GM20000 (cell line): Measurements from ENCODE around the gene LRRTM3.

Experiments
- DNase-seq: peaks from one replicate; pipeline ENCODE4 v3.0.0; 2012; ENCODE audit warnings: low spot score
- TF ChIP-seq, protein P1 (sequence below): IDR thresholded peaks from 2 replicates; pipeline ENCODE4 v1.5.1; 2012; ENCODE audit warnings: mild to moderate bottlenecking, control low read depth; ENCODE audit errors: extremely low read depth, missing control alignments

LRRTM3 gene

GRCh38 chr10:66925896-66926715 lies at the start of gene LRRTM3:
Gene LRRTM3 (plus strand): TSS chr10:66926036.
- peak; percentile 68 for DNase-seq

GRCh38 chr10:66877361-66877760 lies 48.5 kb upstream of the LRRTM3 start:
- TF ChIP-seq, protein P1, sequence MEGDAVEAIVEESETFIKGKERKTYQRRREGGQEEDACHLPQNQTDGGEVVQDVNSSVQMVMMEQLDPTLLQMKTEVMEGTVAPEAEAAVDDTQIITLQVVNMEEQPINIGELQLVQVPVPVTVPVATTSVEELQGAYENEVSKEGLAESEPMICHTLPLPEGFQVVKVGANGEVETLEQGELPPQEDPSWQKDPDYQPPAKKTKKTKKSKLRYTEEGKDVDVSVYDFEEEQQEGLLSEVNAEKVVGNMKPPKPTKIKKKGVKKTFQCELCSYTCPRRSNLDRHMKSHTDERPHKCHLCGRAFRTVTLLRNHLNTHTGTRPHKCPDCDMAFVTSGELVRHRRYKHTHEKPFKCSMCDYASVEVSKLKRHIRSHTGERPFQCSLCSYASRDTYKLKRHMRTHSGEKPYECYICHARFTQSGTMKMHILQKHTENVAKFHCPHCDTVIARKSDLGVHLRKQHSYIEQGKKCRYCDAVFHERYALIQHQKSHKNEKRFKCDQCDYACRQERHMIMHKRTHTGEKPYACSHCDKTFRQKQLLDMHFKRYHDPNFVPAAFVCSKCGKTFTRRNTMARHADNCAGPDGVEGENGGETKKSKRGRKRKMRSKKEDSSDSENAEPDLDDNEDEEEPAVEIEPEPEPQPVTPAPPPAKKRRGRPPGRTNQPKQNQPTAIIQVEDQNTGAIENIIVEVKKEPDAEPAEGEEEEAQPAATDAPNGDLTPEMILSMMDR = no peak
- DNase-seq = no peak

More at GRCh38 chr10:66925896-66926715, at the start of gene LRRTM3:
- TF ChIP-seq, protein P1 = peak; percentile 23

DNA sequence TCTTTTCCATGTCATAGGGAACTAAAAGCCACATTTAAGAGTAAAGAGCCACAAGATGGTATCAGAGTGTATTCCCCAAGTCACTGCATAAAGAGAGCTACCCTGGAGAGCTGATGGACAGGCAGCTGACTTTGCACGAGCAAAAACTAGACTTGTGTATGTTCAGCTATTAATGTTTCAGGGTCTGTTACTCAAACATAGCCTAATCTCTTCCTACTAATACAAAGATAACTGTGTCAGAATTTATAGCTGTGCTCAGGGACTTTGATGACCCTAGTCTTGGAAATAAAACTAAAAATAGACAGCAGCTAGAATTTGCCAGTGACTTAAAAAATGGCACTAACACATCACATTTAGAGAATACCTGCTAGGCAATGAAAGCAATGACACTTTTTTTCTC lies 45.5 kb upstream of the LRRTM3 start:
- no peak for DNase-seq
- TF ChIP-seq, protein P1 = no peak

DNA sequence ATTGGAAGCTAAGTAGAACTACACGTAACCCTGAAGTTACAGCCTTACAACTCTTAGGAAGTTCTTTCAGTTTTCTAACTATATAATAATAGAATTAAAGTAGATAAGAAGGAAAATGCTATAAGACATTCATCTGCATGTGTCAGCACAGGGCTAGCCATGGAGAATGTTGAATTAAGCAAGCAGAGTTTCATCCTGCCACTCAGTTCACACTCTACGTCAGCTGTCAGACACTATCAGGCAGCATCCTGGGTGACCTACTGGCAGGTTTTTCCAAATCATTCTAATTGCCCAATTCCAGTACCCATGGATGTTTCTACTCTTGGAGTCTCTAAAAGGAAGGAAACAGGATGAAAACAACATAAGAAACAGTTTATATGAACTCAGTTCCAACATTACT lies 45.0 kb upstream of the LRRTM3 start:
- TF ChIP-seq, protein P1 = no peak
- DNase-seq = no peak

GRCh38 chr10:66881814-66882213 lies 44.0 kb upstream of the LRRTM3 start:
- no peak for DNase-seq
- TF ChIP-seq, protein P1 = no peak

DNA sequence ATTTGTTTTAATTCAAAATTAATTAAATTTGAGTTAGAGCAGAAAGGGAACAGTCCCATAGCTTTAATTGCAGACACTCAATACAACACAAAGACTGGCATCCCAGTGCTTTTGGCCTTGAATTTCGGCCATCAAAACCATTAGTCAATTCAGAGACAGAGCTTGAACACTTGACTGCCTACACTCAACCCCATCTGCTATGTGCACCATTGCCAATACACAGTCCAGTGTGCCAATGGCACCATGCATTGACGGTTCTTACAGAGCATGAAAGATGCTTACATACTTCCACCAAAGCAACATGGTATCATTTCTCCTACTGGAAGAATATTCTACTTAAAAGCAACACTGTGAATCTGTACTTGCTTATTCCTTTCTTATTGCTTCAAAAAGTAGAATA lies 43.6 kb upstream of the LRRTM3 start:
- TF ChIP-seq, protein P1 = no peak
- no peak for DNase-seq

DNA sequence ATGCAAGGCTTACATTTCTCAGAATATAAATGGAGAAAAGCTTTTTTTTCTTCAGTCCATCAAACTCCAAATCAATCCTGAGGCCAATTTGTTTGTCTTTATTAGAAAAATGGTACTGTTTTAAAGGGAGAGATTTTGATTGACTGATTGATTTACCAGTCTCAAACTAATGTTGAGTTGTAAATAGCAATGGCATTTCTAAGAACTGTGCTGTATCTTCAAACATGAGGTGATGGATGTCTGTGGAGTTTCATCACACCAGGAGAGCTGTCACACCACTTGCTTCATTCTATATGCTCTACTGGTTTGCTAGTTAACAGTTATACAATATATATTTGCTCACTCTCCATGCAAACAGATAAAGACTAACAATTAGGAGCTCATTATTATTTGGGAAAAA lies 39.0 kb upstream of the LRRTM3 start:
- TF ChIP-seq, protein P1 = no peak
- no peak for DNase-seq
